HEK293 (cell line): ENCODE data around the gene DPYD.

ENCODE experiments used
- CTCF ChIA-PET: fragments of 350-600 bp; formaldehyde crosslinking; extraction: SDS; loops from one replicate; lab custom pipeline; 2021; ENCODE audit warnings: antibody characterized with exemption; lab: Yijun Ruan, JAX
- POLR2A ChIA-PET: fragments of 300-600 bp; formaldehyde crosslinking; extraction: SDS; loops from one replicate; lab custom pipeline; 2020; ENCODE audit warnings: antibody characterized with exemption, inconsistent platforms; lab: Yijun Ruan, JAX
- H3K27ac ChIP-seq: fragments of 200-500 bp; sonication (Bioruptor generic); 2 replicates; pipeline ENCODE4 v1.5.1; 2014; ENCODE audit warnings: low read depth, low read length, control low read depth, inconsistent platforms; ENCODE audit errors: extremely low read depth
- H3K36me3 ChIP-seq, 2 experiments: fragments of 200-500 bp in 1 of 2; sonication (Bioruptor generic) in 1 of 2; 1 replicate in 1 of 2; 2 replicates in 1 of 2; pipeline ENCODE4 v1.5.1; 2014 to 2017; ENCODE audit warnings: inconsistent platforms in 2 of 2, low read length in 2 of 2; ENCODE audit not compliant: control insufficient read depth in 2 of 2, insufficient read depth in 1 of 2
- H3K4me1 ChIP-seq: fragments of 200-500 bp; sonication (Bioruptor generic); 2 replicates; pipeline ENCODE4 v1.5.1; 2014; ENCODE audit warnings: mild to moderate bottlenecking, low read length, inconsistent platforms; ENCODE audit not compliant: control insufficient read depth, insufficient read depth
- H3K4me3 ChIP-seq: 2 replicates; pipeline ENCODE4 v1.5.1; 2011; ENCODE audit warnings: low read depth, mild to moderate bottlenecking, control low read depth, low read length, moderate library complexity
- H3K9me3 ChIP-seq: fragments of 200-500 bp; sonication (Bioruptor generic); 2 replicates; pipeline ENCODE4 v1.5.1; 2014; ENCODE audit warnings: low read depth, low read length, inconsistent platforms; ENCODE audit not compliant: control insufficient read depth, insufficient read depth
- GLI2 ChIP-seq: fragments of 450-650 bp; formaldehyde crosslinking; IDR thresholded peaks from 2 replicates; pipeline ENCODE4; 2017; ENCODE audit warnings: missing biosample characterization, missing genetic modification characterization, low read depth, borderline replicate concordance
- GLI4 ChIP-seq: fragments of 450-650 bp; formaldehyde crosslinking; IDR thresholded peaks from 2 replicates; pipeline ENCODE4 v1.5.1; 2016; ENCODE audit warnings: missing biosample characterization, missing genetic modification characterization
- HOXA7 ChIP-seq: sonication (generic); formaldehyde crosslinking; IDR thresholded peaks from 2 replicates; pipeline ENCODE4 v1.8.1; 2022; ENCODE audit warnings: missing genetic modification reagents, borderline replicate concordance
- KLF7 ChIP-seq: fragments of 450-650 bp; formaldehyde crosslinking; IDR thresholded peaks from 2 replicates; pipeline ENCODE4 v1.5.1; 2016; ENCODE audit warnings: missing biosample characterization, missing genetic modification characterization, borderline replicate concordance
- OSR2 ChIP-seq: fragments of 450-650 bp; formaldehyde crosslinking; IDR thresholded peaks from 2 replicates; pipeline ENCODE4 v1.5.1; 2016; ENCODE audit warnings: missing biosample characterization, missing genetic modification characterization
- SP2 ChIP-seq: fragments of 450-650 bp; formaldehyde crosslinking; IDR thresholded peaks from 2 replicates; pipeline ENCODE4 v1.5.1; 2016; ENCODE audit warnings: missing biosample characterization, missing genetic modification characterization
- ZBTB7A ChIP-seq: fragments of 450-650 bp; formaldehyde crosslinking; IDR thresholded peaks from 2 replicates; pipeline ENCODE4 v1.5.1; 2016; ENCODE audit warnings: low read depth, missing biosample characterization, missing genetic modification characterization
- ZNF184 ChIP-seq: fragments of 450-650 bp; IDR thresholded peaks from 2 replicates; pipeline ENCODE4 v1.5.1; 2018; ENCODE audit warnings: missing biosample characterization, mild to moderate bottlenecking, missing genetic modification characterization
- ZNF292 ChIP-seq: fragments of 450-650 bp; formaldehyde crosslinking; IDR thresholded peaks from 2 replicates; pipeline ENCODE4 v1.5.1; 2016; ENCODE audit warnings: low read depth, missing biosample characterization, missing genetic modification characterization, borderline replicate concordance
- ZNF426 ChIP-seq: fragments of 450-650 bp; formaldehyde crosslinking; IDR thresholded peaks from 2 replicates; pipeline ENCODE4 v1.5.1; 2017; ENCODE audit warnings: missing biosample characterization, missing genetic modification characterization, mild to moderate bottlenecking, inconsistent platforms, moderate library complexity
- ZNF596 ChIP-seq: fragments of 450-650 bp; IDR thresholded peaks from 2 replicates; pipeline ENCODE4 v1.5.0; 2018; ENCODE audit warnings: missing biosample characterization, mild to moderate bottlenecking, missing genetic modification characterization, moderate library complexity
- ZNF623 ChIP-seq: fragments of 450-650 bp; formaldehyde crosslinking; IDR thresholded peaks from 2 replicates; pipeline ENCODE4 v1.5.1; 2016; ENCODE audit warnings: missing biosample characterization, missing genetic modification characterization
- ZNF626 ChIP-seq: fragments of 450-650 bp; sonication (Bioruptor Pico); formaldehyde crosslinking; IDR thresholded peaks from 2 replicates; pipeline ENCODE4 v1.5.1; 2018; ENCODE audit warnings: missing biosample characterization, missing genetic modification characterization, inconsistent platforms
- ZNF791 ChIP-seq: fragments of 450-650 bp; formaldehyde crosslinking; IDR thresholded peaks from 2 replicates; pipeline ENCODE4 v1.5.1; 2016; ENCODE audit warnings: missing biosample characterization, missing genetic modification characterization
- ZXDB ChIP-seq: fragments of 450-650 bp; formaldehyde crosslinking; IDR thresholded peaks from 2 replicates; pipeline ENCODE4 v1.5.1; 2016; ENCODE audit warnings: missing biosample characterization, missing genetic modification characterization
- TF ChIP-seq, protein P1 (sequence below): fragments of 450-650 bp; formaldehyde crosslinking; IDR thresholded peaks from 2 replicates; pipeline ENCODE4 v1.5.1; 2016; ENCODE audit warnings: missing biosample characterization, missing genetic modification characterization, borderline replicate concordance
- TF ChIP-seq, protein P2 (sequence below): fragments of 450-650 bp; formaldehyde crosslinking; IDR thresholded peaks from 2 replicates; pipeline ENCODE4 v1.5.1; 2016; ENCODE audit warnings: missing biosample characterization, missing genetic modification characterization
- TF ChIP-seq, protein P3 (sequence below): fragments of 450-650 bp; formaldehyde crosslinking; IDR thresholded peaks from 2 replicates; pipeline ENCODE4 v1.5.1; 2017; ENCODE audit warnings: missing biosample characterization, missing genetic modification characterization
- TF ChIP-seq, protein P4 (sequence below): fragments of 450-650 bp; formaldehyde crosslinking; IDR thresholded peaks from 2 replicates; pipeline ENCODE4 v1.5.1; 2016; ENCODE audit warnings: missing biosample characterization, missing genetic modification characterization
- TF ChIP-seq, protein P5 (sequence below): fragments of 450-650 bp; formaldehyde crosslinking; IDR thresholded peaks from 2 replicates; pipeline ENCODE4 v1.5.1; 2016; ENCODE audit warnings: missing biosample characterization, missing genetic modification characterization
- TF ChIP-seq, protein P6 (sequence below): fragments of 450-650 bp; formaldehyde crosslinking; IDR thresholded peaks from 2 replicates; pipeline ENCODE4 v1.5.1; 2016; ENCODE audit warnings: missing biosample characterization, missing genetic modification characterization

Gene DPYD

DNA sequence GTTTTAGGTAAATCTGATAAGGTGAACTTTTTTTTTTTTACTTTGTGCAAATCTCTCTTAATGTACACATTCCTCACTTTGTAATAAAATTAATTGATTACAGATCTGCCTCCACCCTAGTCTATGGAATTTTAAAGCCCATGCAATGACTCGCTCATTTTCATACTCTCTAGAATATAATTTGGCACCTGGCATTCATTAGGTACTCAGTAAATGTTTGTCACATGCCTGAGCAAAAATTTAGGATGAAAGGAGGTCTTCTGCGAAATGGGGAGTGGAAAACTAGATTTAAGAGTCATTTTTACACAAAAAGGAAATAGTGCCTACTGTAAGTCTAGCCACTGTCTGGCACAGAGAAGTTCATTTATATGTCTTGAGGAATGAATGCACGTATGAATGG, 350.1 kb downstream of the DPYD start:
- ChIA-PET POLR2A (no interaction called here), CTCF (no interaction called here)
- TF ChIP-seq ZNF426 (tag by site-specific recombination), result no peak
- TF ChIP-seq, protein P1, sequence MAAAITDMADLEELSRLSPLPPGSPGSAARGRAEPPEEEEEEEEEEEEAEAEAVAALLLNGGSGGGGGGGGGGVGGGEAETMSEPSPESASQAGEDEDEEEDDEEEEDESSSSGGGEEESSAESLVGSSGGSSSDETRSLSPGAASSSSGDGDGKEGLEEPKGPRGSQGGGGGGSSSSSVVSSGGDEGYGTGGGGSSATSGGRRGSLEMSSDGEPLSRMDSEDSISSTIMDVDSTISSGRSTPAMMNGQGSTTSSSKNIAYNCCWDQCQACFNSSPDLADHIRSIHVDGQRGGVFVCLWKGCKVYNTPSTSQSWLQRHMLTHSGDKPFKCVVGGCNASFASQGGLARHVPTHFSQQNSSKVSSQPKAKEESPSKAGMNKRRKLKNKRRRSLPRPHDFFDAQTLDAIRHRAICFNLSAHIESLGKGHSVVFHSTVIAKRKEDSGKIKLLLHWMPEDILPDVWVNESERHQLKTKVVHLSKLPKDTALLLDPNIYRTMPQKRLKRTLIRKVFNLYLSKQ (tag by site-specific recombination), result no peak
- no peak for TF ChIP-seq ZNF184 (tag by site-specific recombination)
- TF ChIP-seq, protein P2, sequence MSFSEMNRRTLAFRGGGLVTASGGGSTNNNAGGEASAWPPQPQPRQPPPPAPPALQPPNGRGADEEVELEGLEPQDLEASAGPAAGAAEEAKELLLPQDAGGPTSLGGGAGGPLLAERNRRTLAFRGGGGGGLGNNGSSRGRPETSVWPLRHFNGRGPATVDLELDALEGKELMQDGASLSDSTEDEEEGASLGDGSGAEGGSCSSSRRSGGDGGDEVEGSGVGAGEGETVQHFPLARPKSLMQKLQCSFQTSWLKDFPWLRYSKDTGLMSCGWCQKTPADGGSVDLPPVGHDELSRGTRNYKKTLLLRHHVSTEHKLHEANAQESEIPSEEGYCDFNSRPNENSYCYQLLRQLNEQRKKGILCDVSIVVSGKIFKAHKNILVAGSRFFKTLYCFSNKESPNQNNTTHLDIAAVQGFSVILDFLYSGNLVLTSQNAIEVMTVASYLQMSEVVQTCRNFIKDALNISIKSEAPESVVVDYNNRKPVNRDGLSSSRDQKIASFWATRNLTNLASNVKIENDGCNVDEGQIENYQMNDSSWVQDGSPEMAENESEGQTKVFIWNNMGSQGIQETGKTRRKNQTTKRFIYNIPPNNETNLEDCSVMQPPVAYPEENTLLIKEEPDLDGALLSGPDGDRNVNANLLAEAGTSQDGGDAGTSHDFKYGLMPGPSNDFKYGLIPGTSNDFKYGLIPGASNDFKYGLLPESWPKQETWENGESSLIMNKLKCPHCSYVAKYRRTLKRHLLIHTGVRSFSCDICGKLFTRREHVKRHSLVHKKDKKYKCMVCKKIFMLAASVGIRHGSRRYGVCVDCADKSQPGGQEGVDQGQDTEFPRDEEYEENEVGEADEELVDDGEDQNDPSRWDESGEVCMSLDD, result no peak
- TF ChIP-seq, protein P3, sequence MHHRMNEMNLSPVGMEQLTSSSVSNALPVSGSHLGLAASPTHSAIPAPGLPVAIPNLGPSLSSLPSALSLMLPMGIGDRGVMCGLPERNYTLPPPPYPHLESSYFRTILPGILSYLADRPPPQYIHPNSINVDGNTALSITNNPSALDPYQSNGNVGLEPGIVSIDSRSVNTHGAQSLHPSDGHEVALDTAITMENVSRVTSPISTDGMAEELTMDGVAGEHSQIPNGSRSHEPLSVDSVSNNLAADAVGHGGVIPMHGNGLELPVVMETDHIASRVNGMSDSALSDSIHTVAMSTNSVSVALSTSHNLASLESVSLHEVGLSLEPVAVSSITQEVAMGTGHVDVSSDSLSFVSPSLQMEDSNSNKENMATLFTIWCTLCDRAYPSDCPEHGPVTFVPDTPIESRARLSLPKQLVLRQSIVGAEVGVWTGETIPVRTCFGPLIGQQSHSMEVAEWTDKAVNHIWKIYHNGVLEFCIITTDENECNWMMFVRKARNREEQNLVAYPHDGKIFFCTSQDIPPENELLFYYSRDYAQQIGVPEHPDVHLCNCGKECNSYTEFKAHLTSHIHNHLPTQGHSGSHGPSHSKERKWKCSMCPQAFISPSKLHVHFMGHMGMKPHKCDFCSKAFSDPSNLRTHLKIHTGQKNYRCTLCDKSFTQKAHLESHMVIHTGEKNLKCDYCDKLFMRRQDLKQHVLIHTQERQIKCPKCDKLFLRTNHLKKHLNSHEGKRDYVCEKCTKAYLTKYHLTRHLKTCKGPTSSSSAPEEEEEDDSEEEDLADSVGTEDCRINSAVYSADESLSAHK (tag by site-specific recombination), result no peak
- TF ChIP-seq KLF7 (tag by site-specific recombination), result no peak
- Histone ChIP-seq H3K36me3 (no peaks in the 10 kb centered on the region), H3K27ac (no peak overlapping the region), H3K9me3 (no peaks in the 10 kb centered on the region), H3K4me1 (no peaks in the 10 kb centered on the region), H3K4me3 (no peak overlapping the region)

DNA sequence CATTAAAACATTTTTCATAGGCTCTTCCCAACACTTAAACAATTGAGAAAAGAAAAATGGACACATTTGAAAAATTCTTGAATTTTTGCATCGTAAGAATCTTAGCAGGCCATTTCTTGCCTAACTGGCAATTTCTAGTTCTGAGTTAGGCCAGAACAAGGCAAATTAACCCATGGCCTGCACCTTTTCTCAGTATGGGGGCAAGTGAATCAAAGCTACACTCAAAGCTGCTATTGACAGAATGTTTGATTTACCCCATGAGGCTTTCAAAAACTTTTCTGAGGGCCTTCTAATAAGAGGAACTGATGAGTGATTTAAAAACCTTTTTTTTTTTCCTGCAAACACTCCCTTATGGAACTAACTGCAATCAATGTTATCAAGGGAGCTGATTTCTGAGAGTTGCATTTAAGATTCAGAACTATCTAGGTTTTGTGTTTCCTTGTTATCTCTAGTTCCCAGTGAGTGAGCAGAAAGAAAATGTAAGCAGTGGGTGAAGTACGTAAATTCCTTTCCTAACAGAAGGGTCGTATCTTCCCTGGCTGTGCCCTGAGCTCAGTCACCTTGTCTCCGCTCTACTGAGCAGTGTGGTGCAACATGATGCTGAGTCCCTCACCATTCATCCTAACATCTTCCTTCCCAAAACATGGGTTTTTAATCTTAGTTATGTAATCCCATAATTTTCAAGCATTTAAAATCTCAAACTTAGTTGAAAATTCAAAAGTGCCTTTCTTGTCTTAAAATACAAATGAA, 353.7 kb downstream of the DPYD start:
- POLR2A ChIA-PET, result no interaction called here
- H3K9me3 ChIP-seq, result no peaks in the 10 kb centered on the region
- CTCF ChIA-PET, result interaction anchor here (0.5 kb wide), 1 partner anchor 1927 kb away, joined by 5 read pairs; no protein-coding TSS in a partner anchor
- no peaks in the 10 kb centered on the region for H3K36me3 ChIP-seq
- no peaks in the 10 kb centered on the region for H3K4me1 ChIP-seq
- H3K27ac ChIP-seq, result no peak overlapping the region
- no peak overlapping the region for H3K4me3 ChIP-seq
- TF ChIP-seq OSR2 (tag by site-specific recombination) (no peak), ZXDB (tag by site-specific recombination) (no peak), ZNF791 (tag by site-specific recombination) (no peak), GLI2 (no peak), ZBTB7A (tag by site-specific recombination) (no peak), GLI4 (tag by site-specific recombination) (no peak), HOXA7 (CRISPR knock-in tag) (no peak), SP2 (tag by site-specific recombination) (no peak), ZNF596 (tag by site-specific recombination) (no peak), ZNF626 (tag by site-specific recombination) (no peak), ZNF292 (tag by site-specific recombination) (no peak), ZNF623 (no peak)
- TF ChIP-seq, protein P4, sequence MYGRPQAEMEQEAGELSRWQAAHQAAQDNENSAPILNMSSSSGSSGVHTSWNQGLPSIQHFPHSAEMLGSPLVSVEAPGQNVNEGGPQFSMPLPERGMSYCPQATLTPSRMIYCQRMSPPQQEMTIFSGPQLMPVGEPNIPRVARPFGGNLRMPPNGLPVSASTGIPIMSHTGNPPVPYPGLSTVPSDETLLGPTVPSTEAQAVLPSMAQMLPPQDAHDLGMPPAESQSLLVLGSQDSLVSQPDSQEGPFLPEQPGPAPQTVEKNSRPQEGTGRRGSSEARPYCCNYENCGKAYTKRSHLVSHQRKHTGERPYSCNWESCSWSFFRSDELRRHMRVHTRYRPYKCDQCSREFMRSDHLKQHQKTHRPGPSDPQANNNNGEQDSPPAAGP (tag by site-specific recombination), result no peak
- TF ChIP-seq, protein P5, sequence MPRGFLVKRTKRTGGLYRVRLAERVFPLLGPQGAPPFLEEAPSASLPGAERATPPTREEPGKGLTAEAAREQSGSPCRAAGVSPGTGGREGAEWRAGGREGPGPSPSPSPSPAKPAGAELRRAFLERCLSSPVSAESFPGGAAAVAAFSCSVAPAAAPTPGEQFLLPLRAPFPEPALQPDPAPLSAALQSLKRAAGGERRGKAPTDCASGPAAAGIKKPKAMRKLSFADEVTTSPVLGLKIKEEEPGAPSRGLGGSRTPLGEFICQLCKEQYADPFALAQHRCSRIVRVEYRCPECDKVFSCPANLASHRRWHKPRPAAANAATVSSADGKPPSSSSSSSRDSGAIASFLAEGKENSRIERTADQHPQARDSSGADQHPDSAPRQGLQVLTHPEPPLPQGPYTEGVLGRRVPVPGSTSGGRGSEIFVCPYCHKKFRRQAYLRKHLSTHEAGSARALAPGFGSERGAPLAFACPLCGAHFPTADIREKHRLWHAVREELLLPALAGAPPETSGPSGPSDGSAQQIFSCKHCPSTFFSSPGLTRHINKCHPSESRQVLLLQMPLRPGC (tag by site-specific recombination), result no peak
- TF ChIP-seq, protein P1 (tag by site-specific recombination), result no peak
- TF ChIP-seq, protein P6, sequence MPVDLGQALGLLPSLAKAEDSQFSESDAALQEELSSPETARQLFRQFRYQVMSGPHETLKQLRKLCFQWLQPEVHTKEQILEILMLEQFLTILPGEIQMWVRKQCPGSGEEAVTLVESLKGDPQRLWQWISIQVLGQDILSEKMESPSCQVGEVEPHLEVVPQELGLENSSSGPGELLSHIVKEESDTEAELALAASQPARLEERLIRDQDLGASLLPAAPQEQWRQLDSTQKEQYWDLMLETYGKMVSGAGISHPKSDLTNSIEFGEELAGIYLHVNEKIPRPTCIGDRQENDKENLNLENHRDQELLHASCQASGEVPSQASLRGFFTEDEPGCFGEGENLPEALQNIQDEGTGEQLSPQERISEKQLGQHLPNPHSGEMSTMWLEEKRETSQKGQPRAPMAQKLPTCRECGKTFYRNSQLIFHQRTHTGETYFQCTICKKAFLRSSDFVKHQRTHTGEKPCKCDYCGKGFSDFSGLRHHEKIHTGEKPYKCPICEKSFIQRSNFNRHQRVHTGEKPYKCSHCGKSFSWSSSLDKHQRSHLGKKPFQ (tag by site-specific recombination), result no peak
